Measurements from ENCODE around the gene GNG11.
A peak's percentile ranks its signal among the peaks of the same experiment; 100 is the strongest.

Gene GNG11

GRCh38 chr7:93921607-93922566 is at the start of gene GNG11:
GNG11 (plus strand) TSS chr7:93921735; CDS start chr7:93922138, 403 bp downstream.
- peak; percentile 2 for DNase-seq (ENCODE audit: extremely low spot score, insufficient read length, low read depth)
- FAIRE-seq, result no peak

- DNase-seq (ENCODE audit: extremely low spot score, insufficient read length, low read depth) (no peak), FAIRE-seq (no peak)
Observed at GRCh38 chr7:93873998-93874574, 47.4 kb upstream of the GNG11 start.

- no peak for FAIRE-seq
- DNase-seq (ENCODE audit: extremely low spot score, insufficient read length, low read depth), result no peak
Observed at GRCh38 chr7:93877742-93878141, 43.8 kb upstream of the GNG11 start.

DNA sequence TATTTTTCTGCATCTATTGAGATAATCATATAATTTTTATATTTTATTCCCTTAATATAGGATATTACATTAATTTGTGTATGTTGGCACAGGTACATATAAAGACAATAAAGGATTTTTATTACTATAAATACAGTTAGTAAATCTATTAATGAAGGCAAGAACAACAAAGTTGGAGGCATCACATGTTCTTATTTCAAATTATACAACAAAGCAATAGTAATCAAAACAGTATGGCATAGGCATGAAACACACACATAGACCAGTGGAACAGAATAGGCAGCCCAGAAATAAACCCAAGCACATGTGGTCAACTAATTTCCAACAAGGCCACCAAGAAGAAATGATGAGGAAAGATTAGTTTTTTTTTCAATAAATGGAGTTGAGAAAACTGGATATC is 42.2 kb upstream of the GNG11 start:
- no peak for FAIRE-seq

DNA sequence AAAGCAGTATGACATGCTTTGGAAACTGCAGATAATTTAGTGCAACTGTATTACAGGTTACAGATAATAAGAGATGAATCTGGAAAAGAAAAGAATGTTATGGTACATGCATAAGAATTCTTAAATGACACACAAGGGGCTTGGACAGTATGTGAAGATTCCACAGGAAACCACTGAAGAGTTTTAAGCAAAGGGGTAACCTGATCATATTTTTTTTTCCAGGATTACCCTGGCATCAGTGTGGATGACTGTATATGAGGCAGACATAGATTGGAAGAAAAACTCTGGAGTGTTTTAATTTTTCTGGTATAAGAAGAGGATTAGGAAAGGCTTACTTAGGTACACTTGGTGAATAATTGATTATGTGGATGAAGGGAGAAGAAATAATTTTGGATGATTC is 39.1 kb upstream of the GNG11 start:
- FAIRE-seq (no peak), DNase-seq (ENCODE audit: extremely low spot score, insufficient read length, low read depth) (no peak)

More for the DNA sequence above, 42.2 kb upstream of the GNG11 start:
- no peak for DNase-seq (ENCODE audit: extremely low spot score, insufficient read length, low read depth)

GRCh38 chr7:93883078-93883916 is 38.2 kb upstream of the GNG11 start:
- FAIRE-seq, result no peak
- DNase-seq (ENCODE audit: extremely low spot score, insufficient read length, low read depth), result no peak

DNA sequence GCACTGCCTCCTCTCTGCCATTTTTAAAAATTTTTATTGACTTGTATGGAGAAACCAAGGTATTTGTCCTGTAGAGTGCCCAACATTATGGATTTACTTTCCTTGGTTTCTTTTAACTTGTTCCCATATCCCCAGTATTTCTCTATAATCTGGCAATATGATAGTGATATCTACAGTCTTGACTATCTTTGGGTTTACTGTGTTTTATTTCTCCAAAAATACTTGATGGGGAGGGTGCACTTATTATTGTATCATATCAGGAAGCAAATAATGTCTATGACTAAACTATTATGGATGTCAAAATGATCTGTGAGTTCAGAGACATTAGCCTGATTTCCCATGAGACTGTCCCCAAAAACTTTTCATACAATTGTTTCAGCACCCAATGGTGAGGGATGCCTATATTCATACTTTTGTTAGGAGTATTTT is 37.6 kb upstream of the GNG11 start:
- DNase-seq (ENCODE audit: extremely low spot score, insufficient read length, low read depth), result no peak
- no peak for FAIRE-seq

- DNase-seq (ENCODE audit: extremely low spot score, insufficient read length, low read depth), result no peak
- FAIRE-seq, result no peak
Observed at GRCh38 chr7:93884541-93884940, 37.0 kb upstream of the GNG11 start.

- FAIRE-seq, result no peak
- DNase-seq (ENCODE audit: extremely low spot score, insufficient read length, low read depth), result no peak
Observed at GRCh38 chr7:93889261-93889660, 32.3 kb upstream of the GNG11 start.

DNA sequence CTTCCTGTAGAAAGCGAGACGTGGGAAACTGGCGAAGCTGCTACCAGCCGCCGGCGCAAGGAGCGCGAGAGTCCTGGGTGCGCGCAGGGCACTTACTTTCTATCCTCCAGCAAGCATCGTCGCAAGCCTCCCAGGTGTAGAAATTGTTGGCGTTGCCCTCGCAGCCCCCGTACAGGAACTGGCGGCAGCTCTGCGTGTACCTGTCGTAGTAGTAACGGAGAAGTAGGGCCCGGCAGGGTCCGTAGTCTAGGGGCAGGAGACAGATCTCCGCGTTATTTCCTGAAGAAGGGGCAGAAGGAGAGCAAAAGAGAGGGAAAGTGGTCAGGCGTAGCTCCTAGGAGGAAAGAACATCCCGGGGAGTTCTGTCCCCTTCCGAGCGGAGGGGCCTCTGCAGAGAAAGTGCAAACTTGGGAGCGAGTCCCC is 31.5 kb upstream of the GNG11 start:
- FAIRE-seq (peak; percentile 56), DNase-seq (ENCODE audit: extremely low spot score, insufficient read length, low read depth) (no peak)

DNA sequence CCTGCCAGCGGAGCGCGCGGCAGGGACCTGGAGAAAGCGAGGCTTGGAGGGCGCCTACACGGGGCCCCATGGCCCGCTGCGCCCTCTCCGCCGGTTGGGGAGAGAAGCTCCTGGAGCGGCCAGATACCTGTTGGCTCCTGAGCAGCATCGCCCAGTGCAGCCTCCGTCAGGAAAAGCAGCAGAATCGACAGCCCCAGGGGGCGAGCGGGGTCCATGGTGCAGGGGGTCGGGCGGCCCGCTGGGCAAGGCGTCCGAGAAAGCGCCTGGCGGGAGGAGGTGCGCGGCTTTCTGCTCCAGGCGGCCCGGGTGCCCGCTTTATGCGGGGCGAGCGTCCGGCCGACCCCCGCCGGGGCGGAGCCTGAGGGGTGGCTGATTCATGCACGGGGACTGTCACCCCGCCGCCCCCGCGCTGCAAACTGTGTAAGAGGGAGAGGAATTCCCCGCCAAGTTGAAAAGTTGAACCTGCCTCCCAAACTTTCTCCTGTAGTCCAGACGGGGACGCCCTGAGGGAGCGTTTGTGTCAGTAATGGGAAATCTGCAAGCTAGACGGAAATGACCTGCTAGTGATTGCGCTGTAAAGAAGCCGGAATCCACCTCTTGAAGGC is 31.0 kb upstream of the GNG11 start, which contains the start of gene TFPI2:
Gene TFPI2, minus strand, starts transcription at position 290 of the 605 bp plus-strand sequence. Its CDS starts 75 bp downstream, at position 215.
- no peak for FAIRE-seq
- no peak for DNase-seq (ENCODE audit: extremely low spot score, insufficient read length, low read depth)

- no peak for DNase-seq (ENCODE audit: extremely low spot score, insufficient read length, low read depth)
- no peak for FAIRE-seq
Observed at GRCh38 chr7:93894426-93894825, 27.1 kb upstream of the GNG11 start.

GRCh38 chr7:93894966-93895640 is 26.4 kb upstream of the GNG11 start:
- DNase-seq (ENCODE audit: extremely low spot score, insufficient read length, low read depth), result no peak
- FAIRE-seq, result no peak

DNA sequence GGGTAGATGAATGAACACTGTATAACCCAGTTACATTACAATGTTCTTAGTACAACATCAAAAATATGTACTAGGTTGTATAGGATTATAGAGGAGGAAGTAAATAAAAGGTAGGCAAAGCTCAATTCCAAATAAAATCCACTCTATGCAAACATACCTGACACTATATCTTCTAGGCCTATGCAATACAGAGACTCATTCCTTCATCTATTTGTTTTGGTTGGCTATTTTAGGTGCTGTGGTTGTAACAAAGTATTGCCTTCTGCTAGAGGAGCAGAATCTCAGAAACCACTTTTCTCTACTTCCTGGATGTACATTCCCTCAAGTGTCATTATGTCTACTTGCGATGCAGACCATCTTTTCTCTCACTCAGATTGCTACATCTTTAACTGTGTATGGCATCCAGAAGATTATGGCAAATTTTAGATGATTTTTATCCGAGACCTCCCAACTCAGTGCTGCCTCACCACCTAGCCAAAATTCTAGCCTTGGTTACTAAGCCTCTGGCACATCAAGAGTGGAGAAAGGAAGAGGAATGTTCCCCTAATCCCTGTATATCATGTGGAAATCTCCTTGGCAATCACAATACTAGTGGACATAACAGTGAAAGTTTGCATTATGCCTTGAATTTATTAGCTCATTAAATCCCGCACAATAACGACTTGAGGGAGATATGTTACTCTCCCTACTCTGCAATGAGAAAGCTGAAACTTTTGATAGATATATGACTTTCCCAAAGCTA is 25.5 kb upstream of the GNG11 start:
- DNase-seq (ENCODE audit: extremely low spot score, insufficient read length, low read depth) (no peak), FAIRE-seq (no peak)

- FAIRE-seq, result no peak
- DNase-seq (ENCODE audit: extremely low spot score, insufficient read length, low read depth), result no peak
Observed at GRCh38 chr7:93897680-93898079, 23.9 kb upstream of the GNG11 start.

- FAIRE-seq (peak; percentile 69), DNase-seq (ENCODE audit: extremely low spot score, insufficient read length, low read depth) (no peak)
Observed at GRCh38 chr7:93902777-93903423, 18.6 kb upstream of the GNG11 start.

- DNase-seq (ENCODE audit: extremely low spot score, insufficient read length, low read depth) (no peak), FAIRE-seq (no peak)
Observed at GRCh38 chr7:93906267-93906666, 15.3 kb upstream of the GNG11 start, which contains the start of gene GNGT1. GNGT1 (plus strand) TSS chr7:93906567; CDS start chr7:93906747, 180 bp downstream.
